Fibroblast of peridontal ligament (primary cell): ENCODE measurements around the gene INSYN2A.

ENCODE experiments used
- DNase-seq: peaks from one replicate; pipeline ENCODE4 v3.0.0-alpha.2; 2010; ENCODE audit errors: extremely low read depth

Gene INSYN2A

DNA sequence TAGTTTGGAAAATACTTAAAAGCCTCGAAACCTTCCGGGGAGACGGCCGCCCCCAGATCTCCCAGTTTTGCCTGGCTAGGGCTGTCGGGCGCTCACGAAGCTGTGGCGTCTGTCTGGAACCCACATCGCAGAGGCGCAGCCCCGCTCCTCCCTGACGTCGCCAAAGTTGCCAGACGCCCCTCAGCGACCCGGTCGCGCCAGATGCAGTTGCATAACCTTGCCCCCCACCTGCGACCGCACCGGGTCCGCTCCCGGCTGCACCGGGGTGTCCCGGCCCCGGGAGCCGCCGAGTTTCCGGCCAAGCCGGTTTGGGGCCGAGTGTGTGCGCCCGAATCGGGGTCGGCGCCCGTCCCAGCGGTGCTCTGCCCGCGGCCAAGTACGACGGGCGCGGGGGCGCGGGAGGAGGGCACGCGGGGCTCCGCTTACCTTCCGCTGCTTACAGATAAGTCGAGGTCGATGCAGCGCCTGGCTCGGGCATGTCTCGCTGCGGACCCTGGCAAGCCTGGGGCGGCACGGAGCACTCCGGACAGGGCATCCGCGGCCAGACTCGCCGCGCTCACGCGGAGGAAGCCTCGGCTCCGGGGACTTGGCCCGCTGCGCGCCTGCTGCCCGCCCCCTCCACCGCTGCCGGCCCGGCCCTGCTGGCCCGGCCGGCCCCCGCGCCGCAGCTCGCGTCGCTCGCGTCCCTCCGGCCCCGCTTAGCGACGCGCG is 665 bp downstream of the INSYN2A start:
- DNase-seq, result no peak

DNA sequence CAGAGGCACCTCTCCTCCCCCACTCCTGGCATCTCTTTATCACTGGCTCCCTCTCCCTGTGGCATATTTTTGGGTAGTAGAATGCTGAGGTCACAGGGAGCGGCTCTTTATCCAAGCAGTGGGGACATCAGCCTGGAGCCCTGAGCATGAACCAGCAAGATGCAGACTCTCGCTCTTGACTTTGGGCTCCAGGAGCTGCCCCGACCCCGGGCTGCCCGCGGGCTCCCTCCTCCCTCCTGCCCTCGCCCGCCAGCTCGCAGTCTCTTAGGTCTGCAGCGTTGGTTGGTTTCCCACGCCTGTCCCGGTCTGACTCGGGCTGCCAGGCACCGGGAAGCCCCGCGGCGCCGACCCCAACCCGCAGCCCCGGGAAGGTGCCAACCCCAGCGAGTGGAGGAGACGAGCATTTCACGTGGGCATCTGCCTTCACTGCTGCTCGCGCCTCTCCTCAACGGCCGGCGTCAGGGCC is 1.3 kb downstream of the INSYN2A start:
- DNase-seq, result no peak

DNA sequence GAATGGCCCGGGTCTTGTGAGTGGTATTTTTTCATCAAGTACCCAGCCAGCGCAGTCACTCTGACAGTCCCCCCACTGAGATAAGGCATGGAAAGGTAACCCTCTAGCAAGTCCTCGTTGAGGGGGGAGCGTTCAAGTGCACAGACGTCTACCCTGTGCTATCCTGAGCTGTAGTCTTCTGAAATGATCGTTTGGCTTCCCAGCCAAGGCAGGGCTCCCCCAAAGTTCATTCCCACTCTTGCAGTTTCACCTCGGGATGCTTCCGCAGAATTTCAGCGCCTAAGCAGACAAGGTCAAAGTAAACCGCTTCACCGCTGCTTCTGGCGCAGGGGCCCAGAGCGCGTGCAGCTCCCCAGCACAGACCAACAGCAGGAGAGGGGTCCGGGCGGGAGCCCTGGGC is 1.8 kb downstream of the INSYN2A start:
- no peak for DNase-seq

DNA sequence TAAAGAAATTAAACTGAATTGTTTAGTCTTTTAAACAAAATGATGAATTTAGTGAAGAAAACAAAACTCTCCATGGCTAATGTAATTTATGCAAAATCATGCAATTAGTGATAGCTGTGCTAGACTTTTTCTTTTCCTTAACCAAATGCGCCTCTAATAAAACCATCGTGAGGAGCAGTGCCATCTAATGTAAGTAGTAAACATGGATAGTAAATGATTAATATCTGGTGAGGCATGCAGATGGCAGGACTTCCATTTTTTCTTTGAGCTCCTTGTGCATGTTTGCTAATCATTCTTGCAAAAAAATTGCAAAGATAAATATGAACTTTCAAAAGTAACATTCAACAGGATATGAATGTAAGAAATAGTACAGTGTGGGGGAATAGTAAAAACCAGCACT is 2.3 kb downstream of the INSYN2A start:
- DNase-seq, result no peak

DNA sequence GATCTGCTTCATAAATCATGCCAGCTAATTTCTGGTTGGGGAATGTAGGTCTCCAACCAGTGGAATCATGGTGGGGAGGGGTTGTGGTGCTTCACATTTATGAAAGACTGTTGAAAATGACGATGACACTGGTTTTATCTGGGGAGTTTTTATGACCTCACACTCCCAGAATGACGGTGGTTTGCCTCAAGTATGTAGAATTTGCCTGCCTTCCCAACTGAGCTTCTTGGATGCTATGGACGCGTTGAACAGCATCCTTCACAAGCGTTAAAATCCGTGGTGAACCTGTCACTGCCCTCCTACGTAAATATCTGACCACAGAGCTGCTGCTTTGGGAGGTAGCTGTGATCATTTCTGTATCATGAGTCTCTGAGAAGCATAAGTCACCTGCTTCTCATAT is 3.3 kb downstream of the INSYN2A start:
- DNase-seq, result peak; percentile 36

DNA sequence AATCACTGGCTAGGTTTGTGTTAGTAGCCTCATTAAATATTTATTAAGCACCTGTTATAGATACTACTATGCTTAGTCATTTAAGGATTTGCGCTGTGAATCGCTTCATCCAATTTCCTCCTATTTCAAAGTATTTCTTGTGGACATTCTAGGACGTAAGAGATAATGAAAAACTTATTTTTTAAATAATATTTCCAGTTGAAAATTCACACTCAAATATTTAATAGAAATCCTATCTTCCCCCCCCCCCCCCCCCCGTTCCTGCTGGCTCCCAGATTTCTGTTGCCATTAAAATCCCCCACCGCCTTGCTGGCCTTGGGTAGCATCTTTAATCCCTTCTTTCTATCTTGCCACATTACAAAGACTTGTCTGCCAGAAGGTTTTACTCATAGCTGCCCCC is 6.0 kb downstream of the INSYN2A start:
- no peak for DNase-seq

DNA sequence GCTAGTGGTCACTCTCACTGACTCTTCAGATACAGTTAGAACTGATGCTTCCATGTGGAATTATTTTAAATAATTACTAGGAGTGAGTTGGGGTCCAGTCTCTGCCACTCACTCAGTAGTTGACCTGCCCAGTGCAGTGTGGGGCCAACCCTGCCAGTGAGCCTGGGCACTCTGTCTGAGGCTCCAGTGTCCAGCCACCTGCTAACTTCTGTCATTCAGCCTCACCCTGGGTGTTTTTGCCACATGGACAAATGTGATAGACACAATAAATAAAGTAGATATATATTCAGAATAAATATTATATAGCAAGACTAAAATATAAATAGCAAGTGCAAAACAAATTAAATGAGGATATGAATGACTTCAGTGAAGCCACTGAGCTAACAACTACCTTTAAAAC is 7.2 kb downstream of the INSYN2A start:
- DNase-seq, result no peak

DNA sequence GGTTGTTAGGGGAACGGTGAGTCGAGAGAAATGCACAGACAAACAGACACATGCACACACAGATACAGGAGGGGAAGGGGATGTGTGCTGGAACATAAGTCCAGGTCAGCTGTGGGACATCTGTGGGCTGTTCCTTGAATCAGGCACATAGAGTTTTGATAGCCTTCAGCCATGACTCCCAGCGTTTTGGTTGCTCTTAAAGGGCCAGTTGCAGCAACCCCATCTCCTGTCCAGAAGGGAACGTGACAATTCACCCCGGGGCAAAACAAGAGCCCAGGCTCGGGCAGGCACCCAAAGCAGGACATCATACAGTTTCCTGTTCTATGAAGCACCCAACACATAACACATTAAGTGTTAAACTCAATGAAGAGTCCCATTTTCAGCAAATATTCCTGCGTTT is 9.6 kb downstream of the INSYN2A start:
- no peak for DNase-seq

DNA sequence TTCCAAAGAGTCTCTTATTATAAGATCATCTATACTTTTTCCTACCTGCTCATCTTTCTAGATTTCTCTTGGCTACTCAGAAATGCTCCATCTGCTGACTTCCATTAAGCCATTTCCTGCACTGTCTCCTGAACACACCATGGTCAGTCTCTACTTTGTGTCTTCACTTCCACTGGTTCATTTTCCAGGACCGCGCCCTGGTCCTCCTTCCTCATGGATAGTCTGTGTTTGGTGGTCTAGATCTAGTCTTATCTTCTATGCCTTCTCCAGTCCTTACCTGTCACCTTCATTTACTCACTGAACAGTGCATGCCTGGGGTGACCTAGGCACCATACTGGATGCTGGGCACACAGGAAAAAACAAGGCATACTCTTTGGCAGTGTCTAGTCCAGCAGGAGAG is 11.8 kb downstream of the INSYN2A start:
- DNase-seq, result no peak

DNA sequence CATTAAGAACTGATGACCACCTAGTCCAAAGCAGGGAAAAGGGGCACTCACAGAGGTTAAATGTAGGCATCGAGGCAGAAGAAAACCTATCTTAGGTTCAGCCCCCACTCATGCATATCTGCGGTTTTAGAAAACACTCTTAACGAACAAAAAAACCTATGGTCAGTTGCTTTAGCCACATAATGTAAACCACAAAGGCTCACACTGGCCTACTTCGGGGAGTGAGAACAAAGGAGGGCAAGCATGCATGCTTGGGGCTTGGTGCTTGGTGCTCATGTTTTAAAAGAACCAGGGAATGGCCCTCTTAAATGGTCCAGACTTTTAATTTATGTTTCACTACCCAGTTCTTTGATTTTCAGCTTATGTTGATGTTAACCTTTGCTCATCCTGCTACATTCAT is 14.2 kb downstream of the INSYN2A start:
- no peak for DNase-seq

DNA sequence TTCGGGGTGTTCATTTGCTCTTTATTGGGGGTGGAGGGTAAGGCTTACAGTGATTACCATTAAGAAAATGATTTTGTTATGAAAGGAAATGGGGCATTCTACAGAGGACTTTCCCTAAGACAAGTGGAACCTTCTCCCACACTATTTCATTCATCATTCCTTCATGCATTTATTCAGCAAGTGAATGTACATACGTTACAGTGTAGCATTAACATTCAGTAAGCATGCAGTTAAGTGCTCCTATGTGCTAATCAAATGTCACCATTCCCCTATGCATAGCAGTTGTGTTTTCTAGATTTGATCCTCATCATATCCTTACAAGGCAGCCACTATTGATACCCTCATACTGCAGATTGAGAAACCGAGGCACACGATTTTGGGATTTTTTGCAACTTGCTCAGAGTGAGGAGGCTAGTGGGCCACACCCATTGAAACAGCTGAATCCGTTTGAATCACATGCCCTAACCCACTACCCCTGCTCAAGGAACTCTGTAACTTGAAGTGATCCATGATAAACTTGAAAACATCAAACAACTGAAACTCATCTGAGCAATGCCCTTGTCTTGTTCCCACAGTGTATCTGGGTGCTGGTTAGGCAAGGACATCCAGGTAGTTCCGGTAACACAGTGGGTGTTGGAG is 16.7 kb downstream of the INSYN2A start:
- DNase-seq, result no peak

DNA sequence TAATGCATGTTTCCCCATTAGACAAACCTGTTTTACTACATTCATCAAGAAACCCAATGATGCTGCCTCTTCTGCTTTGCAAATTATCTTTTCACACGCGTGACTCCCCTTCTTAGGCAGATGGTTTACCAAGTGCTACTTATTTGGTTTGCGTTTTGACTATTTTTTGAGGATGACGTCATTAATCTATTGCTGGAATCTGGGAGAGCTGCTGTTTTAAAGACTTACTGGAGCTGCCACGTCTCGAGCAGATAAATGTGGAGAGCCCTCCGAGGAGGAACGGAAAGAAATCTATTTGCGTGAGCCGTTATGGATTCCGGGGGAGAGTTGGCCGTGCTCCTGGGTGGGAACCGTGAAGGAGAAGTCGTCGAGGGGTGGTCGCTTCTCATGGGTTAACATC is 19.7 kb downstream of the INSYN2A start:
- no peak for DNase-seq

DNA sequence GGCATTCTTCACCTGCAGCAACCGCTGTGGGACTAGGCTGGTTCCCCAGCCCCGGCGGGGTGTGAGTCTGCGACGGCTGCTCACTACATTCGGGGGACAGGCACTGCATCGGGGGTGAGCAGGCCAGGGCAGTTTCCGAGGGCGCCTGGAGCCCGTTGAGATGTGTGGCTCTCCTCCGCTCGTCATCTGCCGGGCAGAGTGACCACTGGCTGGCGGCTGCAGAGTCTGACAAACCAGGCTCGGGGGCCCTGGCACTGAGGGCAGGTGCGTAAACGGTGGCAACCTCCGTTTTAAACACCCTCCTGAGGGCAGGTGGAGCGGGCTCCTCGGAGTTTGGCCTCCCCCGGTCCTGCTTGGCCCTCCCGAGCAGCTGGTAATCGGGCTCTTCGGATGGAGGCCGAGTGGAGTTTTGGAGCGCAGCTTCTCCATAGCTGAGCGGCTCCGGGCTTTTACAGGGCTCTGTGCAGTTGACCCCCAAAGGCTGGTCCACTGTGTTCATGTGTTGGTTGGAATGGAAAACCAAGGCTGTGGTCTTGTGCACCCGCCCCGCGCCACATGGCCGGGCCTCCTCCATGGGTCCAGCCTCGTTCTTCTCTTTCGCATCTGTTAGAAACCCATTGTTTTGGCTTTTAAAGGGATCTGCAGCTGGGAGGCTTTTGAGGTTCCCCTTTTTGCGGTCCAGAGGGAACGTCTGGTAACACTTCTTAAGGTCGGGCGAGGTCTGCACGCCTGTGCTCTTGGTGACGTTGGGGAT is 20.9 kb downstream of the INSYN2A start:
- DNase-seq, result no peak

DNA sequence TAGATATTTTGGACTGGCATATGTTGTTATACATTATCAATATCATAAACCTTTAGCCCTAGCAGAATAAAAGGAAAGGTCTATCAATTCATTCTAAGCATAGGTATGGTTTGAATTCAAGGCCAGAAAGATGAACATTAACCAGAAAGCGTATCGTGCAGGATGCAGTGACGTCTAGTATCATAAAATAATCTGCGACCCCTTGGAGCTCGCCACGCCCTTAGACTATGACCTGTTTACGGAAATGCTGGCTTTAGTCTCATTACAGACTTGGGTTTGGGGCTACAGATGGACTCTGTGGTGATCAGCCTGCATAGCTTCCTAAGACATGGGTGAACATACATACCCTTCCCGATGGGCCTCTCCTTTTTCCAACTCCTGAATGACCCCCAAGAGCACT is 21.5 kb downstream of the INSYN2A start:
- DNase-seq, result no peak

DNA sequence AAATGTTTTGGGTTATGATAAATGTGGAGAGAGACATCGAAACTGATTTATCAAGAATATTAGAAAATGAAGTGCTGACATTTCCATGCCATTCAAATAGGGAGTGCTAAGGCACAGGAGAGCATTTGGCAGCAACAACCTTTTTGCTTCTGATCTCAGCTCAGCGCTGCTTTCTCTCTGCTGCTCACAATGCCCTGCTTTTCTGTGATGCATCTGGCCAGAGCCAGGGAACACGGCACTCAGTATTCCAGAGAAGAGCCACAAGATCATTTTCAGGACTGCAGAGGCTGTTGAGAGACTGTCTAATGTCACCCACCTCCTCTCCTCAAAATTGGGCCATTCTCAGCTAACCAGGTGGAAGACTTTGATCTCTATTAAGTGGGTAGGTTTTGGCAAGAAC is 28.1 kb downstream of the INSYN2A start:
- no peak for DNase-seq

DNA sequence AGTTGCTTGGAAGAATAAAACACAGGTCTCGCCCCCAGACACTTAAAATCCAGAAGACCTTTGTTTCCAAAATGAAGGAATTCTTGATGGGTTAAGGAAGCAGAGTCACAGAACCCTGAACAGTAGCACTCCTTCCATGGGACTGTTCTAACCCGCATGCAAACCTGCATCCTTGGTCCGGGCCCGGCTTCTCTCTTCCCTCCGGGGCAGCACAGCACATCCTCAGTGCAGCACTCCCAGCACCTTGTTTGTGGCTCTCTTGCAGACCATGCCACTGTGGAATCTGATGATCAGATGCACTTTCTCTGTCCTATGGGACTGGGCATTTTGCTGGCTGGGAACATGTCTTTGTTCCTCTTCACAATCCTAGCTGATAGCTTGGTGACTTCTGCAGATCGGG is 33.5 kb downstream of the INSYN2A start:
- DNase-seq, result no peak

DNA sequence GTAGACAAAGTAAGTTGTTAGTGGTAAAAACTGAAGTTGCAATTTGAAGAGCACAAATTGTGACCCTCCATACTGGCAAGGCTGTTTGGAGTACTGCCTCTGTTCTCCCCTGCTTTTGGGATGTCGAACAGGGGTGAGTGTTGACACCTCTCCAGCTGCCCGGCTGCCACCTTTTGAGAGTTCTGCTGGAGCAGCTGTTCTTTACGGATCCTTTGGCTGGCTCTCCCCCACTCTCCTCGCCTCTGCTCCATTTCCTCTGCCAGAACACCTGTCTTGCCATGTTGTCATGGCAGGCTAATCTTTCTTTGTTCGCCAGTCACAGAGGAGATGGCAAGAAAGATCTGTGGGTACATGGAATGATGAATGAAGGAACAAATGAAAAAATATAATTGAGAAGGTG is 34.9 kb downstream of the INSYN2A start:
- no peak for DNase-seq

DNA sequence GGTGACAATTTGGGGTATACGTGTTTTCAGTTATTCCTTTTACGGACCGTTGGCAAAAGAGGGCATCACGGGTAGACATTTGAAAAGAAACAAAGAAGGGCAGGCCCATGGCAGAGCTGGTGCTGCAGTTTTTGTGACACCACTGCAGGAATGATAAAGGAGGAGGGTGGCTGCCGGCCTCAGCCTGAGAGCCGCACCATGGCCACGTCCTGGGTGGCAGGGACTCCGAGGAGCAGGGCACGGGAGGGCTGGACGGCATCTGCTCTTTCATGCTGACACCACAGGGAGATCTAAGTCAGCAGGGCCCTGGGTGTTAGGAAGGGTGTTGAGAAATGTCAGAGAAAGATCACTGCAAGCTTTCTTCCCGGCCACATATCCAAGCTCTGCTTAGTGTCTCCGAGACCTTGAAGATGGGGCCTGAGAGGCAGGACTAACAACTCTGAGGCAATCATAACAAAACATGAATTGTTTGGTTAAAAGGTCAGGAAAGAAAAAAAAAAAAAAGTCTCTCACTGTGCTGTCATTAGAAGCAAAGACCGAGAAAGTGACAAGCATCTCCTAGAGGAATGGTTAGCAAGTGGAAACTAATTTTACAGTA is 36.6 kb downstream of the INSYN2A start:
- DNase-seq, result no peak

DNA sequence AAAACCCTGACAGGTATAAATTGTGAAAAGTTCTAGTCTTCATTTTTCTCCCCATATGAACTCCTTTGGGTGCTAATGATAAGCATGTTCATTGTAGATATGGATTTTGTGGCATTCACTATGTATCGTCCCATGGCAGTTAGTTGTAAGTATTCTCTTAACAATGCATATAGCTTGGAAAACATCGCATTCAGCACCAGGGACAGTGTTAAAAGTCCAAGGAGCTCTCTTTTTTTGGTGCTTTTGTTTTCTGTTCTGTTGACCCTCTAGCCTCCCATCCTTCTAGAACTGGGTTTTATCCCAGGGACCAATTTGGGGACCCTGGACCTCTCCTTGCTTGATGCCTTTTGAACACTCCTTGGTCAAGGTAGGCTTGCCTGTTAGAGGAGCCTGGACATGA is 37.7 kb downstream of the INSYN2A start:
- DNase-seq, result no peak

DNA sequence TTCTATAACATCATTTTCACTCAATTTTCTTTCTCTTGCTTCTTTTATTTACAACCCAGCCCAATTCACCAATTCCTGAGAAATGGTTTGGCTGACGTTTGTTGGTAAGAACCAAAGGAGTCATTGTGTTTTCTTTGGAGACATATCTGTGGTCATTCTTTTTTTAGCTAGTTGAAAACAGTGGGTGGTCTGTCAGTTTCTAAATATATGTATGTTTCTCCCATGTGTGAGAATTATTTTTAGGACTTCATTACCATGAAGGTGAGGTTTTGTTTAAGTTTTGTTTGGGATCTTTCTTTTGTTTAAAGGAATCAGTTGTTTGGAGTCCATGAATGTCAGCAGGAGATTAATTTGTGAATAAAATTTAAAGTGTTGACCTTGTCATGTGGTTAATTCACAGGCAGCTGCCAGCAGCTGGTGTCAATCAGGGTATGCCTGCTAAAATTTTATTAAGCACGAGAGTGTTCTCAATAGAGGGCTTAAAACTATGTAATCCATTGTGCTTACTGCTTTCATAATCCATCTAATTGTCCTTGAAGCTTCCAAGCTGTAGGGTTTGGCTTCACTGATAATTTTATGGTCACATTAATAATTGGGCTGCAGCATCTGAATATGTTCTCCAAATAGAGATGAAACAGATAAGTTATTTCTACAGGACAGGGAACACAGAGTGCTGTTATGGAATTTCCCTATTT is 38.7 kb downstream of the INSYN2A start:
- peak; percentile 31 for DNase-seq

DNA sequence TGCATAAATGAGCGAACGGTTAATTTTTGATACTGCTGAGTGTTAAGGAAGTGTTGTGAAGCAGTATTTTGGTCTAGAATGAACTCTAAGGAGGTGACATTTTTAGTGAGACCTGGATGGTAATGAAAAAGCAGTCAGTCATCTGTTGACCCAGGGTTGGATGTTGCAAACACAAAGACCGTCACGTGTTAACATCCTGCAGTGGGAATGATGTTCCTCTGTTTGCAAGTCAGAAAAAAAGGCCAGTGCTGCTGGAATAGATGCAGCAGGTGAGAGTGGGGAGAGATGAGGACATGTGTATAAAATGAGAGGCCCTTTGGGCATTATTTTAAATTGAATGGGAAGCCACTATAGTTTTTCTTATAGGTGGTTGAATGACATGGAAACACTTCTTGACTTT is 39.3 kb downstream of the INSYN2A start:
- no peak for DNase-seq
